SK-N-SH (cell line): ENCODE results near the gene BFSP2.

Experiments used
- EP300 ChIP-seq, 2 experiments: IDR thresholded peaks; 2 replicates each; pipeline versions ENCODE4 v1.4.0 to v1.6.1; 2012; ENCODE audit warnings: borderline replicate concordance in 1 of 2, low read depth in 1 of 2, low read length in 1 of 2
- POLR2AphosphoS5 ChIP-seq: IDR thresholded peaks from 2 replicates; pipeline ENCODE4 v1.6.1; 2012; ENCODE audit warnings: low read depth, low read length
- TF ChIP-seq, protein P1 (sequence below): IDR thresholded peaks from 2 replicates; pipeline ENCODE4 v1.4.0; 2012; ENCODE audit warnings: low read depth

DNA sequence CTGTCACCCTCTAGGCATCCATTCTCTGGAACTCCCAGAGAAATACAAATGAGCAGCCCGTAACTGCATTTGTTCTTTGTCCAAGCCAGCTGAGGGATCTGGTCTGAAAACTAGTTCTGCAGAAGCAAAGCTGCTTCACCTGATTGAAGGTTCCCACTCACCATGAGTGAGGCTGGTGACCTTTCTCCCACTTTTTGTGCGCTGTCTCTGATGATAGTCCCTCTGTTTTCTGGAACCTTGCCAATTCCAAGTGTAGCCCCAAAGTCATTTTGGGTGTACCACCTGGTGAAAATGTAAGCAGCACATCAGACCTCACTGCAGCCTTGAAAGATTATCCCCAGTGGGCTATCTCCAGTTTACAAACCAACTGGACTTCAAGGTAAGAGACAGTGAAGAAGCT is 39.4 kb upstream of the BFSP2 start:
- TF ChIP-seq, protein P1, sequence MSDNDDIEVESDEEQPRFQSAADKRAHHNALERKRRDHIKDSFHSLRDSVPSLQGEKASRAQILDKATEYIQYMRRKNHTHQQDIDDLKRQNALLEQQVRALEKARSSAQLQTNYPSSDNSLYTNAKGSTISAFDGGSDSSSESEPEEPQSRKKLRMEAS: no peak
- TF ChIP-seq EP300 (IDR thresholded peaks at IDR 0.05; ENCODE audit: borderline replicate concordance in 1 of 2, low read depth in 1 of 2, low read length in 1 of 2) (no peak), POLR2AphosphoS5 (no peak)
